K562 (cell line): ENCODE data around the gene LRRC8E. TPM values are rescaled to one million over a fixed set of nuclear protein-coding genes. Genes with fewer than 3 reads are reported as not detected.

Experiments used
- ARNT ChIP-seq, 2 experiments: fragments of 450-650 bp; IDR thresholded peaks; 2 replicates each; pipeline ENCODE4 v1.6.1; 2016; ENCODE audit warnings: mild to moderate bottlenecking in 1 of 2
- BRF2 ChIP-seq: IDR thresholded peaks from 3 replicates; pipeline ENCODE4 v1.6.1; 2011; ENCODE audit warnings: borderline replicate concordance, mild to moderate bottlenecking; ENCODE audit not compliant: insufficient read length, insufficient read depth
- CBFA2T2 ChIP-seq: fragments of 450-650 bp; conservative IDR thresholded peaks from 2 replicates; pipeline ENCODE4 v1.6.1; 2017; ENCODE audit warnings: mild to moderate bottlenecking
- CBX8 ChIP-seq: fragments of 200-600 bp; sonication (generic); IDR thresholded peaks from 2 replicates; pipeline ENCODE4 v1.6.1; 2012; ENCODE audit warnings: borderline replicate concordance, mixed run types, low read depth, mild to moderate bottlenecking, moderate library complexity, mixed read lengths, low read length, control low read depth, inconsistent platforms; ENCODE audit not compliant: poor library complexity, severe bottlenecking; ENCODE audit errors: extremely low read depth
- CEBPG ChIP-seq, 3 experiments: fragments of 200-800 bp in 1 of 3; sonication (Bioruptor generic) in 1 of 3; sonication (generic) in 1 of 3; formaldehyde crosslinking in 1 of 3; IDR thresholded peaks in 2 of 3; conservative IDR thresholded peaks in 1 of 3; 2 replicates each; pipeline versions ENCODE4 v1.6.1 to v1.8.0; 2016 to 2022; ENCODE audit warnings: missing compliant biosample characterization in 2 of 3, missing genetic modification characterization in 2 of 3, mild to moderate bottlenecking in 1 of 3, missing genetic modification reagents in 1 of 3
- DLX4 ChIP-seq: fragments of 250-450 bp; sonication (Bioruptor Pico); IDR thresholded peaks from 2 replicates; pipeline ENCODE4 v1.6.1; 2021; ENCODE audit warnings: mild to moderate bottlenecking
- EHMT2 ChIP-seq: fragments of 450-650 bp; IDR thresholded peaks from 2 replicates; pipeline ENCODE4 v1.6.1; 2018; ENCODE audit warnings: antibody characterized with exemption
- GABPA ChIP-seq: fragments of 200-800 bp; sonication (Bioruptor generic); conservative IDR thresholded peaks from 2 replicates; pipeline ENCODE4 v1.6.1; 2016; ENCODE audit warnings: low read depth, missing genetic modification characterization, missing compliant biosample characterization
- HMGXB4 ChIP-seq: sonication (generic); formaldehyde crosslinking; IDR thresholded peaks from 2 replicates; pipeline ENCODE4 v1.8.1; 2023; ENCODE audit warnings: mild to moderate bottlenecking, missing genetic modification reagents
- HNRNPH1 ChIP-seq: fragments of 200-400 bp; formaldehyde crosslinking; optimal IDR thresholded peaks from 2 replicates; pipeline ENCODE3; 2017; ENCODE audit warnings: low read depth, mild to moderate bottlenecking, low read length, moderate library complexity
- KHSRP ChIP-seq: fragments of 450-650 bp; IDR thresholded peaks from 2 replicates; pipeline ENCODE4 v1.6.1; 2017
- KLF10 ChIP-seq: fragments of 250-450 bp; sonication (Bioruptor Pico); IDR thresholded peaks from 2 replicates; pipeline ENCODE4 v1.6.1; 2021; ENCODE audit warnings: matching md5 sums
- MCM3 ChIP-seq: fragments of 450-650 bp; IDR thresholded peaks from 2 replicates; pipeline ENCODE4 v1.6.1; 2016
- MED1 ChIP-seq: sonication (generic); formaldehyde crosslinking; IDR thresholded peaks from 2 replicates; pipeline ENCODE4 v1.8.1; 2023; ENCODE audit warnings: missing genetic modification reagents, borderline replicate concordance
- MTF1 ChIP-seq: fragments of 250-450 bp; sonication (Bioruptor Pico); IDR thresholded peaks from 2 replicates; pipeline ENCODE4 v1.9.0; 2021; ENCODE audit warnings: moderate library complexity, mild to moderate bottlenecking, inconsistent platforms, borderline replicate concordance
- PHF8 ChIP-seq: fragments of 200-600 bp; sonication (generic); IDR thresholded peaks from 2 replicates; pipeline ENCODE4 v1.6.1; 2012; ENCODE audit warnings: mixed run types, mild to moderate bottlenecking, inconsistent platforms, low read length, moderate library complexity, borderline replicate concordance
- RAD21 ChIP-seq, 2 experiments: fragments of 250-450 bp in 1 of 2; fragments of 450-650 bp in 1 of 2; sonication (Bioruptor Pico) in 1 of 2; formaldehyde crosslinking in 1 of 2; IDR thresholded peaks in 1 of 2; conservative IDR thresholded peaks in 1 of 2; 2 replicates each; pipeline versions ENCODE4 v1.4.0 to v1.8.0; 2020 to 2022; ENCODE audit warnings: mild to moderate bottlenecking in 2 of 2, moderate library complexity in 1 of 2
- SP1 ChIP-seq: sonication (generic); formaldehyde crosslinking; IDR thresholded peaks from 2 replicates; pipeline ENCODE4 v1.8.1; 2022; ENCODE audit warnings: mild to moderate bottlenecking, missing genetic modification reagents
- ZKSCAN8 ChIP-seq: fragments of 200-800 bp; sonication (Bioruptor generic); IDR thresholded peaks from 2 replicates; pipeline ENCODE4 v1.6.1; 2016; ENCODE audit warnings: missing genetic modification characterization, missing compliant biosample characterization
- ZNF175 ChIP-seq: fragments of 200-800 bp; sonication (Bioruptor generic); IDR thresholded peaks from 2 replicates; pipeline ENCODE4 v1.6.1; 2016; ENCODE audit warnings: low read depth, mild to moderate bottlenecking, missing genetic modification characterization, missing compliant biosample characterization
- ZNF280B ChIP-seq: fragments of 250-450 bp; sonication (Bioruptor Pico); IDR thresholded peaks from 2 replicates; pipeline ENCODE4 v1.5.1; 2021; ENCODE audit warnings: mild to moderate bottlenecking
- ZNF696 ChIP-seq: fragments of 250-450 bp; sonication (Bioruptor Pico); conservative IDR thresholded peaks from 2 replicates; pipeline ENCODE4 v1.4.0; 2020; ENCODE audit warnings: mild to moderate bottlenecking, moderate library complexity
- polyA plus RNA-seq, 8 experiments: library from polyadenylated mRNA; depleted of rRNA in 4 of 8; stranded (reverse) in 5 of 8; unstranded in 3 of 8; fragments of >200 nt; fragmentation: Nextera tagmentation in 2 of 8; fragmentation: Illumina TruSeq in 1 of 8; extraction: Ambion mirVana in 2 of 8; extraction: Trizol in 1 of 8; gene quantifications; 2 replicates each; pipeline versions ENCODE4 v1.2.1 to v1.2.3, GENCODE V29; 2011 to 2014; ENCODE audit warnings: inconsistent platforms in 1 of 8, missing spikeins in 1 of 8
- total RNA-seq, 7 experiments: library from RNA; depleted of rRNA in 6 of 7; stranded (reverse); fragments of >200 nt in 6 of 7; fragmentation: Illumina TruSeq in 2 of 7; extraction: Trizol in 2 of 7; gene quantifications; 2 replicates each; pipeline versions ENCODE4 v1.2.1 to v1.2.3, GENCODE V29; 2011 to 2021; ENCODE audit warnings: low replicate concordance in 1 of 7

The LRRC8E gene
- total and polyA plus RNA-seq, 9 of the 15 experiments (the other 6 are each of a cell fraction or from before 2014, with no cell fraction given), result 0.08 to 5.7 (median 3.5) TPM; not detected in 1

DNA sequence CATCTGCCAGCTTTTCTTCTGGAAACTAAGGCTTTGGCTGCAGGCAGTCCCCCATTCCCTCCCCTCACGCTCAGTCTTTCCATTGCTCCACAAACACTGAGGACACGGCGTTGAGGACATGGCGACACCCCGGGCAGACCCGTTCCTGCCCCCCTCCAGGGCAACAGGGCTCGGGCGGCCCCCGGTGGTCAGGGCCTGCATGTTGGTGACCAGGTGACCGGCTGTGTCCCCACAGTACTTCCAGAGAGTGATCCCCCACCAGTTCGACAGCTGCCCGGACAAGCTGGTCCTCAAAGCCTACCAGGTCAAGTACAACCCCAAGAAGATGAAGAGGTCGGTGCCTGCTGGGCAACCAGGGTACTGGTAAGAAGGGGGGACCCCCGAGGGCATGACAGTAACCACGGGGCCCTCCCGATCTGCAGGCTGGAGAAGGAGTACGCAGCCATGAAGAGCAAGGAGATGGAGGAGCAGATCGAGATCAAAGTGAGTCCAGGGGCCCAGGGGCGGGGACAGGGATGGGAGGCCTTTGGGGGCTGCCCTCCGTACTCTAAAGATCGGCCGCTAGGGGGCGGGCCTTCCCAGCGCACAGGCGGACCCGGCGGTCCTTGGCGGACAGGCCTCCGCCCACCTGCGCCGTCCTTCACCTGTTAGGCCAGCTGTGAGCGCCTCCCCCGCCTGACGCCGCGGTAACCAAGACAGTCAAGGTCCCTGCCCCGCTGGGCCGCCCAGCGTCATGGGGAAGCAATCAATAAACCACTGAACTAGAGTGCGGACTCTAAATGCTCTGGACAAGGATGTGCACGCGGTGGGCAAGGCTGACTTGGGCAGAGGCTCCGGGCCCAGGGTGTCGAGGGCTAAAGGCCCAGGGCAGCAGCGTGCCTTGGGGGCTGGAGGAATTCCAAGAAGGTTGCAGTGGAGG, 35.2 kb upstream of the LRRC8E start (continued):
- TF ChIP-seq DLX4, result no peak
- no peak for TF ChIP-seq ARNT (IDR thresholded peaks at IDR 0.05)
- TF ChIP-seq MED1, result no peak
- TF ChIP-seq MCM3, result no peak
- no peak for TF ChIP-seq HNRNPH1
- no peak for TF ChIP-seq MTF1
- TF ChIP-seq CBX8, result no peak
- TF ChIP-seq BRF2, result no peak
- TF ChIP-seq ZKSCAN8, result no peak
- no peak for TF ChIP-seq KLF10 (CRISPR knock-in tag)
- TF ChIP-seq ZNF696, result no peak
- no peak for TF ChIP-seq HMGXB4 (CRISPR knock-in tag)
- TF ChIP-seq PHF8, result no peak
- TF ChIP-seq ZNF175 (CRISPR knock-in tag), result no peak
- peak; percentile 47 for TF ChIP-seq CBFA2T2
- no peak for TF ChIP-seq CEBPG (CRISPR knock-in tag; IDR thresholded peaks at IDR 0.05)
- TF ChIP-seq CEBPG (tag; conservative IDR thresholded peaks at IDR 0.05 in 1 of 2, IDR thresholded peaks at IDR 0.05 in 1 of 2), result no peak
- TF ChIP-seq SP1 (CRISPR knock-in tag), result peak; percentile 84
- TF ChIP-seq KHSRP, result no peak
- TF ChIP-seq EHMT2, result no peak
- TF ChIP-seq RAD21 (CRISPR knock-in tag; conservative IDR thresholded peaks at IDR 0.05 in 1 of 2, IDR thresholded peaks at IDR 0.05 in 1 of 2), result peak; percentile 68 to 85
- no peak for TF ChIP-seq ZNF280B (CRISPR knock-in tag)
- TF ChIP-seq GABPA (tag), result no peak
